ENCODE measurements around the gene ZCCHC7.
"Not testable (repeated sequence)": the region's sequence is repeated elsewhere in the genome, so short reads cannot be mapped to it uniquely, and the experiment has no call there.

Gene ZCCHC7

DNA sequence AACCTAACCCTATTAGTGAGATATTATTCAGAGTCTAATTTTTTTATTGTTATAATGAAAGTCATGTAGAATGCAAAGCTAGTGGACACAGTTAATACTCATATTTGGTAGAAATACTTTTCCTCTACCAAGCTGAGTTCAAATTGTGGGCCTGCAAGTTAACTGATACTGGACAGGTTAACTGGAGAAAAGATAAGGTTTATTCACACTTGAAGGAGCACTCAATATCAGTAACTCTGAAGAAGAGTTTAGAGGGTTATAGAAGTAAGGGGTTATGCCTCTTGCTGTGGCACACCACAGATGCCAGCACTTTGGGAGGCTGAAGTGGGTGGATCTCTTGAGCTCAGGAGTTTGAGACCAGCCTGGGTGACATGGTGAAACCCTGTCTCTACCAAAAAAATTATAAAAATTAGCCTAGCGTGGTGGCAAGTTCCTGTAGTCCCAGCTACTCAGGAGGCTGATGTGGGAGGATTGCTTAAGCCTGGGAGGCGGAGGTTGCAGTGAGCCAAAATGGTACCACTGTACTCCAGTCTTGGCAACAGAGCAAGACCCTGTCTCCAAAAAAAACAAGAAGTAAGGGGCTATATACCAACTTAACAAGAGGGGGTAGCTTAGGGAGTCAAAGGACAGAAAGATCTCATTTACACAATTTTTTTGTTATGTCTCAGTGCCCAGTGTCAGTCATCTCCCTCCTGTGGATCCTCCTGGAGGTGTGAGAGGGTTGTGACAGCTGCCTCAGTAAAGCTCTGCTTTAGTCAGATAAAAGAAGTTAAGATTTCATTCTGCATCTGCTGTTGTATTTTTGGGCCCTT, 180.9 kb downstream of the ZCCHC7 start:
- no peak for DNase-seq

DNA sequence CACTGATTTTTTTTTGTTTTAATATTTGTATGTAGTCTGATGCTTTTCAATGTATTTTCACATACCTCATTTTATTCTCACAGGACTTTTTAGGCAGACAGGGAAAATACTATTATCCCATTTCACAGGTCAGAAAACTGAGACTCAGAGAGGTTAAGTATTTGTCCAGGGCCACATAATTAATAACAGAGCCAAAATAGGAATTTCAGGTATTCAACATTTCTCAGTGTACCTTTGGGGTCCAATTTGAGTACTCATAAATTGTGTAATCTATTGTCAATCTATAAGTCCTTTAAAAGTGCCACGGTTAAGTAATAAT, 181.4 kb downstream of the ZCCHC7 start:
- DNase-seq, result no peak

- no peak for DNase-seq
These were observed 181.9 kb downstream of the ZCCHC7 start for GRCh38 chr9:37302277-37302676.

GRCh38 chr9:37303272-37303671, 182.9 kb downstream of the ZCCHC7 start:
- DNase-seq, result not testable (repeated sequence)

- no peak for DNase-seq
These were observed 188.8 kb downstream of the ZCCHC7 start for GRCh38 chr9:37309136-37309535.

- no peak for DNase-seq
These were observed 191.7 kb downstream of the ZCCHC7 start for GRCh38 chr9:37311938-37312708.

GRCh38 chr9:37324261-37324683, 203.9 kb downstream of the ZCCHC7 start:
- no peak for DNase-seq

DNA sequence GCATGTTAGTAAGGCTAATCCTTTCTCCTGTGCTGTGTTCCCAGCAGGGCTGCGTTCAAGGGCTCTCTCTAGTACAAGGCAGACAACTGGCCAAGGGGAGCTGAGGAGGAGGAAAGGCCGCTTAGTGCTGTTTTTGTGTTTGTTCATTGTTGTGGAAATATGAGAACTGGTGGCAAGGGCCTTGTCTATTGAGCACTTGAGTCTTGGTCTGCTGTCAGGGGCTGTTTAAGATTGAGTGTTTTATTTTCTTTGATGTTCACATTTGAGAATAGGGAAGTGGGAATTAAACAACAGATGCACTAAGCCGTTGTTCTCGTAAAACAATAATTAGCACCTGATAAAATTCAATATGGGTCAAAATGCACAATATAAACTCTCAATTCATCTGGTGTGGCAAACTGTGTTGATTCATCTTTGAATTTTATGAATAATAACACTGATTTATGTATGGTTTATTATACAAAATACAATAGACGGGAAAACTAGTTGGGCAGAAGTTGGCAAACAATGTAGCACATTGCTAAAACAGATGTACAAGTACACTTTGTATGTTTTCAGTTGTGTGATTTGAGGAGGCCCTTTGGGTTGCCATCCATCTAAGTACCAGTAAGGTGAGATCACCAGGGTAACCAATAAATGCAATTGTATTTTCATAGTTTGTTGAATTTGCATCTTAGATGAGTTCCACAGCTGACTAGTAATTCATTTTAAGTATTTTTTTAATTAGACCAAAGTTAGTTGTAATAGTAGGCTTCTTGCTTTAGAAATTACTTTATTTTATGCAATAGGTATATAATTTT, 204.5 kb downstream of the ZCCHC7 start:
- DNase-seq, result no peak

DNA sequence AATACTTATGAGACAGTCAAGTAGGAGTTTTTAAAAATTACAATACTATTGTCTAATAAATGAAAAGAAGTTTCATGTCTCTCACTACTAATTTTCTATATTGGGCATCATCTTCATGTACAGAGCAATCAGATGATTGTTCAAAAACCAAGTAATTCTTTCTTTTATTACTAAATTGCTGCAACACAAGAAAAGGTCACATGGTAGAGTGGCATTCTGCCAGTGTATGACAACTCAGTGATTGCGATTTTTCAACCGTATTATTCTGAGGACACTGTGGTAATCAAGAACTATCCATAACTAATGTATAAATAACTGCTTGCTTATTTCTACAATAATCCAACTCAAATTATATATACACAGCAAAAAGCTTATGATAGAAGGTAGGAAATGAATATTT, 205.4 kb downstream of the ZCCHC7 start:
- no peak for DNase-seq

- no peak for DNase-seq
These were observed 207.2 kb downstream of the ZCCHC7 start for GRCh38 chr9:37327553-37327952.

GRCh38 chr9:37328556-37329227, 208.3 kb downstream of the ZCCHC7 start:
- no peak for DNase-seq

DNA sequence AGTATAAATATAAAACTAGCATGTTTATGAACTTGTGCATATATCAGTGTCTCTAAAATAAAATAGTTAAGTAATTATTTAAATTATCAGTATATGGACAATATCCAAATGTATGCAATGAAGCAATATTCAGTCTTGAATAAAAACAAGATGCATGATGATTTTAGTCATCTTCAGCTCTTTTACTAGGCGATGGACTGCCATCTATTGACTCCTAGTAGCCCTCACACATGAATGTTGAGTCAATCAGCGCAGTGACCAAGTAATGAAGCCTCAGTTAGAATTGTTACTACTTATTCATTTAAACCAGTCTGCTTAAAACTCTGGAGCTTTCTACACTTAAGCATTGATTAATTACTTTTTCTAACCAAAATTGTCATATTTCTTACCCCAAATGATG, 209.2 kb downstream of the ZCCHC7 start:
- DNase-seq, result no peak

GRCh38 chr9:37331871-37332270, 211.5 kb downstream of the ZCCHC7 start:
- DNase-seq, result no peak

- DNase-seq, result no peak
These were observed 212.2 kb downstream of the ZCCHC7 start for GRCh38 chr9:37332578-37332977.

- DNase-seq, result no peak
These were observed 212.9 kb downstream of the ZCCHC7 start for GRCh38 chr9:37333288-37333687.

GRCh38 chr9:37335238-37335637, 214.9 kb downstream of the ZCCHC7 start:
- no peak for DNase-seq

DNA sequence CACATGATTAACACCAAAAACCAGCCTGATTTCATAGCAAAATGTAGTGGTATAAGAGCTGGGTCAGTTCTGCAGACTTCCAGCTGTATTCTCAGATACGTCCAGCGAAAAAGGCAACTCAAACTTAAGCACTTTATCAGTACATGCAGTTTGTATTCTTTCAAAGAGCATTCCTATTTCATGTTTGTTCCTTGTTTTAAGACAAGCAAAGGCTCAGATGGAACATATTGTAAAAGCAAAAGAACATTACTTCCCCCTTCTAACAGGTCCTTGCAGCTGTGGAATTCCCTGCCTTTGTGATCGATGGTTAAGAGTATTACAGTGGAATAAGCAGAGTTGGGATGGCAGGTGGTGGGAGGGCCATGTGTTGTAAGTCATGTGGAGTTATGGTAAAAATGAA, 215.8 kb downstream of the ZCCHC7 start:
- DNase-seq, result no peak

GRCh38 chr9:37337301-37337890, 217.0 kb downstream of the ZCCHC7 start:
- no peak for DNase-seq

DNA sequence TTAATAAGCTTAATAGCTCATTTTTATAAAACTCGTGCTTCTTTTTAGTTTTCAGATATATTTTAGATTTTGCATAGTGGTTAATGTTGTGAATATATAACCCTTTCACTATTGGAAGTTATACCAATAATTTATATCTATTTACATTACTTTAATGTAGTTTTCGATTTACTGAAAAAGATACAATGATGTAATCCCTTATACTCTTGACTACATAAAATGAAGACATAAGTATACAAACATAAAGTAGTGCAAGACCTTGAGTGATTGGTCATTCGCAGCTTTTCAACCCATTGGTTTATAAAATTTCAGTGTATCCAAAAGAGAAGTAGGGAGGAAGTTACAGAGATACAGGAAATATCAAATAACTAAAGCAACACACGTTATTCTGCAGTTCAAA, 217.8 kb downstream of the ZCCHC7 start:
- DNase-seq, result no peak

DNA sequence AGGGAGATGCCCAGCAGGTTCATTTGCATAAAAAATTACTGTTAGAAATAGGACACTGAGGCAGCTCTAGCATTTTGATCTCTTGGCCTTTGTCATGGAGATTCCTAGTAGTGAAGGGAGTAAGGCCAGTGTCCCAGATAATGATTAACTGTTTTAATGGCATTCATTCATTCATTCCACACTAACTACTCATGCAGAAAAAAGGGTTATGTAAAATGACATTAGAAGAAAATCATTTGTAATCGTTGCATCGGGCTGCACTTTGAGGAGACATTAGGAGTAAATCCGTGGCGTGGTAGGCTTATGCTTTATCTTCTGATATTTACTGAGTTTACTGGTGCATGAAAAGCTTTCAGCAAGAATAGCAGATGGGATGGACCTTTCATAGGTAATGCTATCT, 219.5 kb downstream of the ZCCHC7 start:
- DNase-seq, result no peak

- no peak for DNase-seq
These were observed 220.6 kb downstream of the ZCCHC7 start for GRCh38 chr9:37340961-37341360.

DNA sequence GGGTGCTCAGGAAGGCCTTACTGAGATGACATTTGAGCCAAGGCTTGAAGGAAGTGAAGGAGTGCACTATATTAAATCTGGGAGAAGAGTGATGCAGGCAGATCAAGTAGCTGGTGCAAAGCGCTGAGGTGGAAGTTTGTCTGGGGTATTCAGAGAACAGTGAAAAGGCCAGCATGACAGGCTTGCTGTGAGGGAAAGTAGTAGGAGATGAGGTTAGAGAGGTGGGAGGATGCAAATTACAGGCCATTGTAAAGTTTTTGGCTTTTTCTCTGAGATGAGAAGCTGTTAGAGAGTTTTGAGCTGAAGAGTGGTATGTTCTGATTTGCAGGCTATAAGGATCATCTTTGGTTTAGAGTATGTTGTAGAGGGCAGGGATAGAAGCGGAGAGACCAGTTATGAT, 221.3 kb downstream of the ZCCHC7 start:
- DNase-seq, result no peak

DNA sequence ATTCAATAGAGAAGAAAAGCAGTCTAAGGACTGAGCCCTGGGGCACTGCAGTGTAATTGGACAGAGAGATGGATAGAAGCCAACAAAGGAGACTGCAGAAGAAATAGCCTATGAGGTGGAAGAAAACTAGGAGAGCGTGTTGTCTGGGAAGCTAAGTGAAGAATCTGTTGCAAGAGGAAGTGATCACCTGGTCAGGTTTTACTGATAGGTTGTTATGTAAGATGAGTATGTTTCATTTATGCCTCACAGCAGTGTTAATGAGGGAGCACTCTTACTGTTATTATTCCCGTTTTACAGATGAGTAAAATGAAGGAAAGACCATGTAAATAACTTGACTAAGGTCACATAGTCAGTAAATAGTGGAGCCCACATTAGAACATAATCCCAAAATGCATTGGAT, 222.1 kb downstream of the ZCCHC7 start:
- no peak for DNase-seq
